K562 (cell line): ENCODE results near the gene GTF2H4. TPM values are rescaled to one million over a fixed set of nuclear protein-coding genes. Genes with fewer than 3 reads are reported as not detected.
A peak's percentile ranks its signal among the peaks of the same experiment; 100 is the strongest.

Experiments used
- ATF7 ChIP-seq: fragments of 450-650 bp; IDR thresholded peaks from 2 replicates; pipeline ENCODE4 v1.7.1; 2014; ENCODE audit warnings: mild to moderate bottlenecking, moderate library complexity
- CBFA2T3 ChIP-seq: fragments of 450-650 bp; IDR thresholded peaks from 2 replicates; pipeline ENCODE4 v1.6.1; 2017
- CREM ChIP-seq: IDR thresholded peaks from 2 replicates; pipeline ENCODE4 v1.6.1; 2014; ENCODE audit warnings: antibody characterized with exemption, low read depth
- CTBP1 ChIP-seq: fragments of 450-650 bp; IDR thresholded peaks from 2 replicates; pipeline ENCODE4 v1.6.1; 2016; ENCODE audit warnings: borderline replicate concordance
- E2F3 ChIP-seq: fragments of 250-450 bp; sonication (Bioruptor Pico); IDR thresholded peaks from 2 replicates; pipeline ENCODE4 v1.4.0; 2020; ENCODE audit warnings: mild to moderate bottlenecking
- EP300 ChIP-seq: IDR thresholded peaks from 2 replicates; pipeline ENCODE4 v1.6.1; 2012; ENCODE audit warnings: low read length, improper control_type of control experiment
- FOXJ3 ChIP-seq: sonication (generic); formaldehyde crosslinking; IDR thresholded peaks from 2 replicates; pipeline ENCODE4 v1.4.0; 2020; ENCODE audit warnings: mild to moderate bottlenecking, missing genetic modification reagents
- L3MBTL2 ChIP-seq: fragments of 450-650 bp; IDR thresholded peaks from 2 replicates; pipeline ENCODE4 v1.6.1; 2016; ENCODE audit warnings: mild to moderate bottlenecking, moderate library complexity
- NCOA1 ChIP-seq: fragments of 450-650 bp; IDR thresholded peaks from 2 replicates; pipeline ENCODE4 v1.6.1; 2016; ENCODE audit warnings: low read depth
- SMAD3 ChIP-seq: fragments of 450-650 bp; formaldehyde crosslinking; conservative IDR thresholded peaks from 2 replicates; pipeline ENCODE4 v1.4.0; 2020; ENCODE audit warnings: mild to moderate bottlenecking
- TRIM24 ChIP-seq, 2 experiments: fragments of 450-650 bp; IDR thresholded peaks; 2 replicates each; pipeline ENCODE4 v1.6.1; 2016
- ZNF217 ChIP-seq: sonication (generic); formaldehyde crosslinking; IDR thresholded peaks from 2 replicates; pipeline ENCODE4 v1.8.0; 2022; ENCODE audit warnings: mild to moderate bottlenecking, missing genetic modification reagents
- ZNF354B ChIP-seq: fragments of 250-450 bp; sonication (Bioruptor Pico); IDR thresholded peaks from 2 replicates; pipeline ENCODE4 v1.4.0; 2020
- ZNF444 ChIP-seq: fragments of 250-450 bp; sonication (Bioruptor Pico); IDR thresholded peaks from 2 replicates; pipeline ENCODE4 v1.4.0; 2020; ENCODE audit warnings: mild to moderate bottlenecking, moderate library complexity
- ZNF561 ChIP-seq: fragments of 450-650 bp; formaldehyde crosslinking; conservative IDR thresholded peaks from 2 replicates; pipeline ENCODE4 v1.4.0; 2020; ENCODE audit warnings: mild to moderate bottlenecking, moderate library complexity
- ZNF583 ChIP-seq: fragments of 250-450 bp; sonication (Bioruptor Pico); IDR thresholded peaks from 2 replicates; pipeline ENCODE4 v1.4.0; 2020
- ZNF785 ChIP-seq: fragments of 250-450 bp; sonication (Bioruptor Pico); IDR thresholded peaks from 2 replicates; pipeline ENCODE4 v1.4.0; 2020; ENCODE audit warnings: mild to moderate bottlenecking
- polyA plus RNA-seq, 8 experiments: library from polyadenylated mRNA; depleted of rRNA in 4 of 8; stranded (reverse) in 5 of 8; unstranded in 3 of 8; fragments of >200 nt; fragmentation: Nextera tagmentation in 2 of 8; fragmentation: Illumina TruSeq in 1 of 8; extraction: Ambion mirVana in 2 of 8; extraction: Trizol in 1 of 8; gene quantifications; 2 replicates each; pipeline versions ENCODE4 v1.2.1 to v1.2.3, GENCODE V29; 2011 to 2014; ENCODE audit warnings: inconsistent platforms in 1 of 8, missing spikeins in 1 of 8
- total RNA-seq, 7 experiments: library from RNA; depleted of rRNA in 6 of 7; stranded (reverse); fragments of >200 nt in 6 of 7; fragmentation: Illumina TruSeq in 2 of 7; extraction: Trizol in 2 of 7; gene quantifications; 2 replicates each; pipeline versions ENCODE4 v1.2.1 to v1.2.3, GENCODE V29; 2011 to 2021; ENCODE audit warnings: low replicate concordance in 1 of 7
- TF ChIP-seq, protein P1 (sequence below): IDR thresholded peaks from 2 replicates; pipeline ENCODE4 v1.6.1; 2016; ENCODE audit warnings: missing genetic modification characterization, missing compliant biosample characterization
- TF ChIP-seq, protein P2 (sequence below), 2 experiments: fragments of 450-650 bp; IDR thresholded peaks; 2 replicates each; pipeline ENCODE4 v1.6.1; 2018; ENCODE audit warnings: mild to moderate bottlenecking in 2 of 2, low read depth in 1 of 2; ENCODE audit not compliant: partially characterized antibody in 2 of 2
- TF ChIP-seq, protein P3 (sequence below): fragments of 150-350 bp; IDR thresholded peaks from 2 replicates; pipeline ENCODE4 v1.6.1; 2014; ENCODE audit warnings: low read depth, mild to moderate bottlenecking, low read length, borderline replicate concordance
- TF ChIP-seq, protein P4 (sequence below): sonication (generic); formaldehyde crosslinking; IDR thresholded peaks from 2 replicates; pipeline ENCODE4 v1.8.0; 2022; ENCODE audit warnings: mild to moderate bottlenecking, missing genetic modification reagents

GTF2H4 gene
- total and polyA plus RNA-seq, 9 of the 15 experiments (the other 6 are each of a cell fraction or from before 2014, with no cell fraction given) = 3.6 to 86.1 (median 39.6) TPM

DNA sequence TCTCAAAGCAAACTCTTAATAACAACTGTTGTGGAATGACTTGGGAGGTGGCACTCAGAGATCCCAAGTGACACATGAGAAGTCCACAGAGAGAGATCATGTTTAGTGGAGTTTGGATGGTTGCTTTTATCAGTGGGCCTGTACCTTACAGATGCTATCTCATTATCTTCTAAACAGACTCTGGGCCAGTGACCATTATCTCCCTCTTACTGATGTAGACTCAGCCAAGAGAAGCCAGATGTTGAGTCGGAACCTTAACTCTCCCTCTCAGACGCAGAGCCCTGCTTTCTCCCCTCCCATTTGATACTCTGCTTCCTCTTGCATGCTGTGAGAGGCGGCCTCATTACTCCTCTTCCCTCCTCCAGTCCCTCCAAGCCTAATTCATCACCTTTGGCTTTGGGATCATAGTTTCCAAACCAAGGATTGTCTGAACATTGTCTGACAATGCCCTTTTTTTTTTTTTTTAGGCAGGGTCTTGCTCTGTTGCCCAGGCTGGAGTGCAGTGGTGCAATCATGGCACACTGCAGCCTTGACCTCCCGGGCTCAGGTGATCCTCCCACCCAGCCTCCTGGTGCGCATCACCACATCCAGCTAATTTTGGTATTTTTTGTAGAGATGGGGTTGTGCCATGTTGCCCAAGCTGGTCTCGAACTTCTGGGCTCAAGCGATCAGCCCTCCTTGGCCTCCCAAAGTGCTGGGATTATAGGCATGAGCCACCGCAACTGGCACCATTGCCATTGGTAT lies 28.2 kb upstream of the GTF2H4 start (continued):
- TF ChIP-seq L3MBTL2 (no peak), EP300 (peak; percentile 76), NCOA1 (peak; percentile 55; the same call in 1 of the 2 replicates), FOXJ3 (no peak), ATF7 (peak; percentile 37; the same call in 1 of the 2 replicates), E2F3 (CRISPR knock-in tag) (no peak), ZNF583 (CRISPR knock-in tag) (no peak), SMAD3 (CRISPR knock-in tag) (no peak), CBFA2T3 (peak; percentile 94), CTBP1 (peak; percentile 99), ZNF444 (CRISPR knock-in tag) (no peak), TRIM24 (IDR thresholded peaks at IDR 0.05) (peak; percentile 8 to 70; a peak in 3 of 4 replicates), ZNF561 (no peak), ZNF785 (CRISPR knock-in tag) (no peak), ZNF354B (CRISPR knock-in tag) (no peak), ZNF217 (CRISPR knock-in tag) (no peak), CREM (peak; percentile 60)
- TF ChIP-seq, protein P1, sequence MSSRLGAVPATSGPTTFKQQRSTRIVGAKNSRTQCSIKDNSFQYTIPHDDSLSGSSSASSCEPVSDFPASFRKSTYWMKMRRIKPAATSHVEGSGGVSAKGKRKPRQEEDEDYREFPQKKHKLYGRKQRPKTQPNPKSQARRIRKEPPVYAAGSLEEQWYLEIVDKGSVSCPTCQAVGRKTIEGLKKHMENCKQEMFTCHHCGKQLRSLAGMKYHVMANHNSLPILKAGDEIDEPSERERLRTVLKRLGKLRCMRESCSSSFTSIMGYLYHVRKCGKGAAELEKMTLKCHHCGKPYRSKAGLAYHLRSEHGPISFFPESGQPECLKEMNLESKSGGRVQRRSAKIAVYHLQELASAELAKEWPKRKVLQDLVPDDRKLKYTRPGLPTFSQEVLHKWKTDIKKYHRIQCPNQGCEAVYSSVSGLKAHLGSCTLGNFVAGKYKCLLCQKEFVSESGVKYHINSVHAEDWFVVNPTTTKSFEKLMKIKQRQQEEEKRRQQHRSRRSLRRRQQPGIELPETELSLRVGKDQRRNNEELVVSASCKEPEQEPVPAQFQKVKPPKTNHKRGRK (tag) = no peak
- TF ChIP-seq, protein P2, sequence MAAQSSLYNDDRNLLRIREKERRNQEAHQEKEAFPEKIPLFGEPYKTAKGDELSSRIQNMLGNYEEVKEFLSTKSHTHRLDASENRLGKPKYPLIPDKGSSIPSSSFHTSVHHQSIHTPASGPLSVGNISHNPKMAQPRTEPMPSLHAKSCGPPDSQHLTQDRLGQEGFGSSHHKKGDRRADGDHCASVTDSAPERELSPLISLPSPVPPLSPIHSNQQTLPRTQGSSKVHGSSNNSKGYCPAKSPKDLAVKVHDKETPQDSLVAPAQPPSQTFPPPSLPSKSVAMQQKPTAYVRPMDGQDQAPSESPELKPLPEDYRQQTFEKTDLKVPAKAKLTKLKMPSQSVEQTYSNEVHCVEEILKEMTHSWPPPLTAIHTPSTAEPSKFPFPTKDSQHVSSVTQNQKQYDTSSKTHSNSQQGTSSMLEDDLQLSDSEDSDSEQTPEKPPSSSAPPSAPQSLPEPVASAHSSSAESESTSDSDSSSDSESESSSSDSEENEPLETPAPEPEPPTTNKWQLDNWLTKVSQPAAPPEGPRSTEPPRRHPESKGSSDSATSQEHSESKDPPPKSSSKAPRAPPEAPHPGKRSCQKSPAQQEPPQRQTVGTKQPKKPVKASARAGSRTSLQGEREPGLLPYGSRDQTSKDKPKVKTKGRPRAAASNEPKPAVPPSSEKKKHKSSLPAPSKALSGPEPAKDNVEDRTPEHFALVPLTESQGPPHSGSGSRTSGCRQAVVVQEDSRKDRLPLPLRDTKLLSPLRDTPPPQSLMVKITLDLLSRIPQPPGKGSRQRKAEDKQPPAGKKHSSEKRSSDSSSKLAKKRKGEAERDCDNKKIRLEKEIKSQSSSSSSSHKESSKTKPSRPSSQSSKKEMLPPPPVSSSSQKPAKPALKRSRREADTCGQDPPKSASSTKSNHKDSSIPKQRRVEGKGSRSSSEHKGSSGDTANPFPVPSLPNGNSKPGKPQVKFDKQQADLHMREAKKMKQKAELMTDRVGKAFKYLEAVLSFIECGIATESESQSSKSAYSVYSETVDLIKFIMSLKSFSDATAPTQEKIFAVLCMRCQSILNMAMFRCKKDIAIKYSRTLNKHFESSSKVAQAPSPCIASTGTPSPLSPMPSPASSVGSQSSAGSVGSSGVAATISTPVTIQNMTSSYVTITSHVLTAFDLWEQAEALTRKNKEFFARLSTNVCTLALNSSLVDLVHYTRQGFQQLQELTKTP (IDR thresholded peaks at IDR 0.05; ENCODE audit: low read depth in 1 of 2, partially characterized antibody in 2 of 2) = peak in 1 of 2 experiments; percentile 32
- TF ChIP-seq, protein P3, sequence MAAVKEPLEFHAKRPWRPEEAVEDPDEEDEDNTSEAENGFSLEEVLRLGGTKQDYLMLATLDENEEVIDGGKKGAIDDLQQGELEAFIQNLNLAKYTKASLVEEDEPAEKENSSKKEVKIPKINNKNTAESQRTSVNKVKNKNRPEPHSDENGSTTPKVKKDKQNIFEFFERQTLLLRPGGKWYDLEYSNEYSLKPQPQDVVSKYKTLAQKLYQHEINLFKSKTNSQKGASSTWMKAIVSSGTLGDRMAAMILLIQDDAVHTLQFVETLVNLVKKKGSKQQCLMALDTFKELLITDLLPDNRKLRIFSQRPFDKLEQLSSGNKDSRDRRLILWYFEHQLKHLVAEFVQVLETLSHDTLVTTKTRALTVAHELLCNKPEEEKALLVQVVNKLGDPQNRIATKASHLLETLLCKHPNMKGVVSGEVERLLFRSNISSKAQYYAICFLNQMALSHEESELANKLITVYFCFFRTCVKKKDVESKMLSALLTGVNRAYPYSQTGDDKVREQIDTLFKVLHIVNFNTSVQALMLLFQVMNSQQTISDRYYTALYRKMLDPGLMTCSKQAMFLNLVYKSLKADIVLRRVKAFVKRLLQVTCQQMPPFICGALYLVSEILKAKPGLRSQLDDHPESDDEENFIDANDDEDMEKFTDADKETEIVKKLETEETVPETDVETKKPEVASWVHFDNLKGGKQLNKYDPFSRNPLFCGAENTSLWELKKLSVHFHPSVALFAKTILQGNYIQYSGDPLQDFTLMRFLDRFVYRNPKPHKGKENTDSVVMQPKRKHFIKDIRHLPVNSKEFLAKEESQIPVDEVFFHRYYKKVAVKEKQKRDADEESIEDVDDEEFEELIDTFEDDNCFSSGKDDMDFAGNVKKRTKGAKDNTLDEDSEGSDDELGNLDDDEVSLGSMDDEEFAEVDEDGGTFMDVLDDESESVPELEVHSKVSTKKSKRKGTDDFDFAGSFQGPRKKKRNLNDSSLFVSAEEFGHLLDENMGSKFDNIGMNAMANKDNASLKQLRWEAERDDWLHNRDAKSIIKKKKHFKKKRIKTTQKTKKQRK = no peak
- TF ChIP-seq, protein P4, sequence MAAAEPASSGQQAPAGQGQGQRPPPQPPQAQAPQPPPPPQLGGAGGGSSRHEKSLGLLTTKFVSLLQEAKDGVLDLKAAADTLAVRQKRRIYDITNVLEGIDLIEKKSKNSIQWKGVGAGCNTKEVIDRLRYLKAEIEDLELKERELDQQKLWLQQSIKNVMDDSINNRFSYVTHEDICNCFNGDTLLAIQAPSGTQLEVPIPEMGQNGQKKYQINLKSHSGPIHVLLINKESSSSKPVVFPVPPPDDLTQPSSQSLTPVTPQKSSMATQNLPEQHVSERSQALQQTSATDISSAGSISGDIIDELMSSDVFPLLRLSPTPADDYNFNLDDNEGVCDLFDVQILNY (CRISPR knock-in tag) = no peak
